ENCODE results near the gene KRTAP10-9. TPM values are rescaled to one million over a fixed set of nuclear protein-coding genes. Genes with fewer than 3 reads are reported as not detected.
A peak's percentile ranks its signal among the peaks of the same experiment; 100 is the strongest.
"Not testable (repeated sequence)": the region's sequence is repeated elsewhere in the genome, so short reads cannot be mapped to it uniquely, and the experiment has no call there.

The KRTAP10-9 gene
- total RNA-seq, 4 donors from 2014 or later: not detected

- H3K36me3 ChIP-seq: no peaks in the 10 kb centered on the region
- no peak overlapping the region for H3K4me3 ChIP-seq
- no peak for DNase-seq
- TF ChIP-seq POLR2A (IDR thresholded peaks at IDR 0.05) (no peak), CTCF (IDR thresholded peaks at IDR 0.05) (no peak)
- no peak overlapping the region for H3K27ac ChIP-seq
- H3K27me3 ChIP-seq: no peaks in the 10 kb centered on the region
- peaks cover 0 to 8% (median 2%) of the 10 kb centered on the region in 4 donors for H3K9me3 ChIP-seq
- H3K4me1 ChIP-seq: no peaks in the 10 kb centered on the region
These were observed 7.0 kb upstream of the KRTAP10-9 start for GRCh38 chr21:44619886-44620285.

- TF ChIP-seq CTCF (IDR thresholded peaks at IDR 0.05) (no peak), POLR2A (IDR thresholded peaks at IDR 0.05) (no peak)
- Histone ChIP-seq H3K36me3 (no peaks in the 10 kb centered on the region), H3K9me3 (peaks cover 0 to 8% (median 2%) of the 10 kb centered on the region in 4 donors), H3K4me1 (no peaks in the 10 kb centered on the region), H3K4me3 (no peak overlapping the region), H3K27me3 (no peaks in the 10 kb centered on the region), H3K27ac (no peak overlapping the region)
- no peak for DNase-seq
These were observed 3.3 kb upstream of the KRTAP10-9 start for GRCh38 chr21:44623575-44623974.

- Histone ChIP-seq H3K9me3 (peaks cover 0 to 13% (median 4%) of the 10 kb centered on the region in 4 donors), H3K27me3 (no peaks in the 10 kb centered on the region), H3K4me1 (no peaks in the 10 kb centered on the region), H3K27ac (no peak overlapping the region), H3K4me3 (no peak overlapping the region), H3K36me3 (no peaks in the 10 kb centered on the region)
- TF ChIP-seq CTCF (IDR thresholded peaks at IDR 0.05): no peak
- TF ChIP-seq POLR2A (IDR thresholded peaks at IDR 0.05): no peak
- no peak for DNase-seq
These were observed 1.1 kb upstream of the KRTAP10-9 start for GRCh38 chr21:44625756-44626155.

GRCh38 chr21:44626262-44626661 lies 631 bp upstream of the KRTAP10-9 start:
- TF ChIP-seq POLR2A (IDR thresholded peaks at IDR 0.05) (no peak), CTCF (IDR thresholded peaks at IDR 0.05) (no peak)
- no peak overlapping the region for H3K27ac ChIP-seq
- DNase-seq: peak in 1 of 3 donors; percentile 39

GRCh38 chr21:44627181-44627822 lies 409 bp downstream of the KRTAP10-9 start:
- H3K36me3 ChIP-seq, DNase-seq, H3K27ac ChIP-seq, H3K4me3 ChIP-seq, H3K27me3 ChIP-seq, H3K4me1 ChIP-seq: not testable (repeated sequence)
- H3K9me3 ChIP-seq: peaks cover 0 to 20% (median 3%) of the 10 kb centered on the region in 4 donors

More at GRCh38 chr21:44626262-44626661, 631 bp upstream of the KRTAP10-9 start:
- Histone ChIP-seq H3K4me3 (no peak overlapping the region), H3K9me3 (peaks cover 0 to 13% (median 3%) of the 10 kb centered on the region in 4 donors), H3K4me1 (no peaks in the 10 kb centered on the region), H3K36me3 (no peaks in the 10 kb centered on the region), H3K27me3 (no peaks in the 10 kb centered on the region)

- not testable (repeated sequence) for DNase-seq, H3K4me3 ChIP-seq, H3K36me3 ChIP-seq, H3K4me1 ChIP-seq, H3K27ac ChIP-seq, H3K27me3 ChIP-seq
- peaks cover 0 to 19% (median 3%) of the 10 kb centered on the region in 4 donors for H3K9me3 ChIP-seq
These were observed 939 bp downstream of the KRTAP10-9 start for GRCh38 chr21:44627831-44628233.

Measured in Peyer's patch (tissue), 4 donors.